ENCODE results near the gene PTPRR. TPM values are rescaled to one million over a fixed set of nuclear protein-coding genes. Genes with fewer than 3 reads are reported as not detected.

PTPRR gene
- total and polyA plus RNA-seq, 4 donors = 0.02 to 0.08 TPM; not detected in 2

GRCh38 chr12:70892593-70892992, 27.9 kb downstream of the PTPRR start:
- Histone ChIP-seq H3K36me3 (ENCODE audit: control insufficient read depth in 4 of 4, insufficient read depth in 3 of 4, low read depth in 1 of 4, low read length in 3 of 4) (no peaks in the 10 kb centered on the region), H3K27me3 (ENCODE audit: control insufficient read depth in 4 of 4, insufficient read depth in 4 of 4, low read length in 3 of 4) (no peaks in the 10 kb centered on the region), H3K4me3 (ENCODE audit: low read depth in 1 of 3, low read length in 3 of 3) (no peak overlapping the region), H3K9ac (ENCODE audit: low read depth in 1 of 2, low read length in 2 of 2) (no peak overlapping the region), H3K9me3 (ENCODE audit: control insufficient read depth in 4 of 4, low read length in 3 of 4) (no peaks in the 10 kb centered on the region), H3K27ac (ENCODE audit: low read depth in 1 of 2, low read length in 2 of 2) (no peak overlapping the region), H3K4me1 (ENCODE audit: control insufficient read depth in 4 of 4, insufficient read depth in 4 of 4, low read length in 3 of 4) (no peaks in the 10 kb centered on the region)
- no peak for TF ChIP-seq GABPA (IDR thresholded peaks at IDR 0.05 in 1 of 2, conservative IDR thresholded peaks at IDR 0.05 in 1 of 2)
- TF ChIP-seq, protein P1, sequence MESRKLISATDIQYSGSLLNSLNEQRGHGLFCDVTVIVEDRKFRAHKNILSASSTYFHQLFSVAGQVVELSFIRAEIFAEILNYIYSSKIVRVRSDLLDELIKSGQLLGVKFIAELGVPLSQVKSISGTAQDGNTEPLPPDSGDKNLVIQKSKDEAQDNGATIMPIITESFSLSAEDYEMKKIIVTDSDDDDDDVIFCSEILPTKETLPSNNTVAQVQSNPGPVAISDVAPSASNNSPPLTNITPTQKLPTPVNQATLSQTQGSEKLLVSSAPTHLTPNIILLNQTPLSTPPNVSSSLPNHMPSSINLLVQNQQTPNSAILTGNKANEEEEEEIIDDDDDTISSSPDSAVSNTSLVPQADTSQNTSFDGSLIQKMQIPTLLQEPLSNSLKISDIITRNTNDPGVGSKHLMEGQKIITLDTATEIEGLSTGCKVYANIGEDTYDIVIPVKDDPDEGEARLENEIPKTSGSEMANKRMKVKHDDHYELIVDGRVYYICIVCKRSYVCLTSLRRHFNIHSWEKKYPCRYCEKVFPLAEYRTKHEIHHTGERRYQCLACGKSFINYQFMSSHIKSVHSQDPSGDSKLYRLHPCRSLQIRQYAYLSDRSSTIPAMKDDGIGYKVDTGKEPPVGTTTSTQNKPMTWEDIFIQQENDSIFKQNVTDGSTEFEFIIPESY (IDR thresholded peaks at IDR 0.05) = no peak
- 88% methylated on average over 5 of the region's 5 CpGs for WGBS
- no peak for DNase-seq (ENCODE audit: low spot score)

- 56% methylated on average over 1 of the region's 1 CpG for WGBS
- Histone ChIP-seq H3K9ac (ENCODE audit: low read depth in 1 of 2, low read length in 2 of 2) (no peak overlapping the region), H3K4me1 (ENCODE audit: control insufficient read depth in 4 of 4, insufficient read depth in 4 of 4, low read length in 3 of 4) (no peaks in the 10 kb centered on the region), H3K27me3 (ENCODE audit: control insufficient read depth in 4 of 4, insufficient read depth in 4 of 4, low read length in 3 of 4) (no peaks in the 10 kb centered on the region), H3K4me3 (ENCODE audit: low read depth in 1 of 3, low read length in 3 of 3) (no peak overlapping the region), H3K36me3 (ENCODE audit: control insufficient read depth in 4 of 4, insufficient read depth in 3 of 4, low read depth in 1 of 4, low read length in 3 of 4) (no peaks in the 10 kb centered on the region), H3K9me3 (ENCODE audit: control insufficient read depth in 4 of 4, low read length in 3 of 4) (no peaks in the 10 kb centered on the region), H3K27ac (ENCODE audit: low read depth in 1 of 2, low read length in 2 of 2) (no peak overlapping the region)
- no peak for DNase-seq (ENCODE audit: low spot score)
- TF ChIP-seq NR2F2 (IDR thresholded peaks at IDR 0.05) (no peak), EGR1 (IDR thresholded peaks at IDR 0.05; ENCODE audit: low read depth in 2 of 2) (no peak), RXRA (IDR thresholded peaks at IDR 0.05) (no peak), ATF3 (IDR thresholded peaks at IDR 0.05) (no peak), FOXA1 (IDR thresholded peaks at IDR 0.05) (no peak), HNF4G (IDR thresholded peaks at IDR 0.05) (no peak), TAF1 (conservative IDR thresholded peaks at IDR 0.05) (no peak), RAD21 (IDR thresholded peaks at IDR 0.05) (no peak), JUND (IDR thresholded peaks at IDR 0.05) (no peak), FOXA2 (IDR thresholded peaks at IDR 0.05) (no peak), SP1 (IDR thresholded peaks at IDR 0.05) (no peak), GABPA (IDR thresholded peaks at IDR 0.05 in 1 of 2, conservative IDR thresholded peaks at IDR 0.05 in 1 of 2) (no peak), HNF4A (conservative IDR thresholded peaks at IDR 0.05) (no peak), YY1 (IDR thresholded peaks at IDR 0.05) (no peak)
- TF ChIP-seq, protein P2, sequence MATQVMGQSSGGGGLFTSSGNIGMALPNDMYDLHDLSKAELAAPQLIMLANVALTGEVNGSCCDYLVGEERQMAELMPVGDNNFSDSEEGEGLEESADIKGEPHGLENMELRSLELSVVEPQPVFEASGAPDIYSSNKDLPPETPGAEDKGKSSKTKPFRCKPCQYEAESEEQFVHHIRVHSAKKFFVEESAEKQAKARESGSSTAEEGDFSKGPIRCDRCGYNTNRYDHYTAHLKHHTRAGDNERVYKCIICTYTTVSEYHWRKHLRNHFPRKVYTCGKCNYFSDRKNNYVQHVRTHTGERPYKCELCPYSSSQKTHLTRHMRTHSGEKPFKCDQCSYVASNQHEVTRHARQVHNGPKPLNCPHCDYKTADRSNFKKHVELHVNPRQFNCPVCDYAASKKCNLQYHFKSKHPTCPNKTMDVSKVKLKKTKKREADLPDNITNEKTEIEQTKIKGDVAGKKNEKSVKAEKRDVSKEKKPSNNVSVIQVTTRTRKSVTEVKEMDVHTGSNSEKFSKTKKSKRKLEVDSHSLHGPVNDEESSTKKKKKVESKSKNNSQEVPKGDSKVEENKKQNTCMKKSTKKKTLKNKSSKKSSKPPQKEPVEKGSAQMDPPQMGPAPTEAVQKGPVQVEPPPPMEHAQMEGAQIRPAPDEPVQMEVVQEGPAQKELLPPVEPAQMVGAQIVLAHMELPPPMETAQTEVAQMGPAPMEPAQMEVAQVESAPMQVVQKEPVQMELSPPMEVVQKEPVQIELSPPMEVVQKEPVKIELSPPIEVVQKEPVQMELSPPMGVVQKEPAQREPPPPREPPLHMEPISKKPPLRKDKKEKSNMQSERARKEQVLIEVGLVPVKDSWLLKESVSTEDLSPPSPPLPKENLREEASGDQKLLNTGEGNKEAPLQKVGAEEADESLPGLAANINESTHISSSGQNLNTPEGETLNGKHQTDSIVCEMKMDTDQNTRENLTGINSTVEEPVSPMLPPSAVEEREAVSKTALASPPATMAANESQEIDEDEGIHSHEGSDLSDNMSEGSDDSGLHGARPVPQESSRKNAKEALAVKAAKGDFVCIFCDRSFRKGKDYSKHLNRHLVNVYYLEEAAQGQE (IDR thresholded peaks at IDR 0.05) = no peak
- TF ChIP-seq, protein P3, sequence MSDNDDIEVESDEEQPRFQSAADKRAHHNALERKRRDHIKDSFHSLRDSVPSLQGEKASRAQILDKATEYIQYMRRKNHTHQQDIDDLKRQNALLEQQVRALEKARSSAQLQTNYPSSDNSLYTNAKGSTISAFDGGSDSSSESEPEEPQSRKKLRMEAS (IDR thresholded peaks at IDR 0.05) = no peak
- TF ChIP-seq, protein P4, sequence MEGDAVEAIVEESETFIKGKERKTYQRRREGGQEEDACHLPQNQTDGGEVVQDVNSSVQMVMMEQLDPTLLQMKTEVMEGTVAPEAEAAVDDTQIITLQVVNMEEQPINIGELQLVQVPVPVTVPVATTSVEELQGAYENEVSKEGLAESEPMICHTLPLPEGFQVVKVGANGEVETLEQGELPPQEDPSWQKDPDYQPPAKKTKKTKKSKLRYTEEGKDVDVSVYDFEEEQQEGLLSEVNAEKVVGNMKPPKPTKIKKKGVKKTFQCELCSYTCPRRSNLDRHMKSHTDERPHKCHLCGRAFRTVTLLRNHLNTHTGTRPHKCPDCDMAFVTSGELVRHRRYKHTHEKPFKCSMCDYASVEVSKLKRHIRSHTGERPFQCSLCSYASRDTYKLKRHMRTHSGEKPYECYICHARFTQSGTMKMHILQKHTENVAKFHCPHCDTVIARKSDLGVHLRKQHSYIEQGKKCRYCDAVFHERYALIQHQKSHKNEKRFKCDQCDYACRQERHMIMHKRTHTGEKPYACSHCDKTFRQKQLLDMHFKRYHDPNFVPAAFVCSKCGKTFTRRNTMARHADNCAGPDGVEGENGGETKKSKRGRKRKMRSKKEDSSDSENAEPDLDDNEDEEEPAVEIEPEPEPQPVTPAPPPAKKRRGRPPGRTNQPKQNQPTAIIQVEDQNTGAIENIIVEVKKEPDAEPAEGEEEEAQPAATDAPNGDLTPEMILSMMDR (IDR thresholded peaks at IDR 0.05; ENCODE audit: low read depth, low read length, missing input control) = no peak
- TF ChIP-seq, protein P1 (IDR thresholded peaks at IDR 0.05) = no peak
Observed at GRCh38 chr12:70890895-70891832, 29.4 kb downstream of the PTPRR start.

Measured in liver (tissue), 9 donors.